ENCODE measurements around the gene THSD8.

THSD8 gene

GRCh38 chr19:12801466-12802266 lies at the start of gene THSD8, which contains the start of gene PRDX2:
Gene THSD8, plus strand, starts transcription at chr19:12802069. Its CDS starts 3 bp downstream, at chr19:12802072.
Gene PRDX2, minus strand, starts transcription at chr19:12801800. Its CDS starts 539 bp downstream, at chr19:12801261.
- peak in 2 of 4 experiments; percentile 65 to 69 for DNase-seq (ENCODE audit: low read depth in 4 of 4, low spot score in 1 of 4)

- no peak for DNase-seq (ENCODE audit: low read depth in 4 of 4, low spot score in 1 of 4)
These were observed 47.2 kb upstream of the THSD8 start for GRCh38 chr19:12754465-12755196.

- DNase-seq (ENCODE audit: low read depth in 4 of 4, low spot score in 1 of 4), result no peak
These were observed 45.6 kb upstream of the THSD8 start for GRCh38 chr19:12756150-12756883.

GRCh38 chr19:12757544-12758274 lies 44.2 kb upstream of the THSD8 start:
- no peak for DNase-seq (ENCODE audit: low read depth in 4 of 4, low spot score in 1 of 4)

GRCh38 chr19:12759686-12760085 lies 42.2 kb upstream of the THSD8 start:
- no peak for DNase-seq (ENCODE audit: low read depth in 4 of 4, low spot score in 1 of 4)

- DNase-seq (ENCODE audit: low read depth in 4 of 4, low spot score in 1 of 4), result no peak
These were observed 38.8 kb upstream of the THSD8 start for GRCh38 chr19:12763100-12763499.

GRCh38 chr19:12764698-12765097 lies 37.2 kb upstream of the THSD8 start:
- no peak for DNase-seq (ENCODE audit: low read depth in 4 of 4, low spot score in 1 of 4)

GRCh38 chr19:12766051-12766521 lies 35.8 kb upstream of the THSD8 start:
- peak in 2 of 4 experiments; percentile 64 to 82 for DNase-seq (ENCODE audit: low read depth in 4 of 4, low spot score in 1 of 4)

- no peak for DNase-seq (ENCODE audit: low read depth in 4 of 4, low spot score in 1 of 4)
These were observed 34.7 kb upstream of the THSD8 start for GRCh38 chr19:12767150-12767549.

GRCh38 chr19:12767666-12768065 lies 34.2 kb upstream of the THSD8 start:
- DNase-seq (ENCODE audit: low read depth in 4 of 4, low spot score in 1 of 4), result no peak

- no peak for DNase-seq (ENCODE audit: low read depth in 4 of 4, low spot score in 1 of 4)
These were observed 32.2 kb upstream of the THSD8 start for GRCh38 chr19:12769689-12770088.

GRCh38 chr19:12770922-12771321 lies 30.9 kb upstream of the THSD8 start:
- DNase-seq (ENCODE audit: low read depth in 4 of 4, low spot score in 1 of 4), result no peak

GRCh38 chr19:12772323-12772722 lies 29.5 kb upstream of the THSD8 start:
- DNase-seq (ENCODE audit: low read depth in 4 of 4, low spot score in 1 of 4), result no peak

- no peak for DNase-seq (ENCODE audit: low read depth in 4 of 4, low spot score in 1 of 4)
These were observed 28.3 kb upstream of the THSD8 start for GRCh38 chr19:12773571-12773970.

- DNase-seq (ENCODE audit: low read depth in 4 of 4, low spot score in 1 of 4), result no peak
These were observed 27.0 kb upstream of the THSD8 start, which contains the start of gene HOOK2 for GRCh38 chr19:12774588-12775555. Gene HOOK2, minus strand, starts transcription at chr19:12775552. Its CDS starts 103 bp downstream, at chr19:12775449.

- DNase-seq (ENCODE audit: low read depth in 4 of 4, low spot score in 1 of 4), result peak in 2 of 4 experiments; percentile 71 to 79
These were observed 24.5 kb upstream of the THSD8 start for GRCh38 chr19:12777217-12778016.

GRCh38 chr19:12778017-12778904 lies 23.6 kb upstream of the THSD8 start:
- no peak for DNase-seq (ENCODE audit: low read depth in 4 of 4, low spot score in 1 of 4)

- no peak for DNase-seq (ENCODE audit: low read depth in 4 of 4, low spot score in 1 of 4)
These were observed 23.0 kb upstream of the THSD8 start for GRCh38 chr19:12778905-12779161.
